ENCODE data around the gene GRIK3.

The GRIK3 gene

DNA sequence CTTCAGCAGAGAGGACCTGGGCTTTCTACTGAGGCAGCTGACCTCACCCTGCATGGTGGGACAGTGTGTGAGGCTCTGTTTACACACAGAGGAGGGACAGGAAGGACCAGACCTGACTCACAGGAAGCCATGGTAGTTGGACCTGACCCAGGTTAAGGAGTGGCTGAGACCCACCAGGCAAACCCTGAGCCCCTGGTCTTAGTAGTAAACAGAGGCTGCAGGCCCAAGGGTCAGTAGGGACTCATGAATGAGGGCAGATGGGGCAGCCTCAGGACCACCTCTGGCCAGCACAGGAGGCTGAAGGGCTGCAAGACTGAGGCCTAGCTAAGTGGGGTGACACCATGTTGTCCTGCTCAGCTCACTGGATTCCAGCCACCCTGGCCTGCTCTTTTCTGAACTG is 273.2 kb downstream of the GRIK3 start:
- no peak overlapping the region for H3K4me3 ChIP-seq (ENCODE audit: low read length)
- TF ChIP-seq ZNF274 (IDR thresholded peaks at IDR 0.05; ENCODE audit: low read depth, low read length): no peak

DNA sequence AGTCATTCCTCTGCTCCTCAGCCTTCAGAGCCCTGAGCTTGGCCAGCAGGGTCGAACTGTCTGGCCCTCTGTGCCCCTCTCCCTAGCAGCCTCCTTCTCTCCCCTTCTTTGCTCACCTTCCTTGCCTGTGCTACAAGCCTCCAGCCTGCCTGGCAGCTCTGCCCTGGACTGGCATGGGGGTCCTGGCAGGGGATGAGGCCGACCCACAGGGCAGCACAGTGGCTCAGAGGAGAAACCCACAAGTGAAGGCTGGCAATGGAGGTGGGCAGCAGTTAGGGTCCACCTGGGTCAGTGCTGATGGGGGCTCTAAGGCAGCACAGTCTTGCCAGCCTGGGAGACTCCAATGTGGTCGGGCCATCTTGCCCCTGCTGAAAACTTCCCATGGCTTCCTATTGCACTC is 274.2 kb downstream of the GRIK3 start:
- no peak overlapping the region for H3K4me3 ChIP-seq (ENCODE audit: low read length)
- no peak for TF ChIP-seq ZNF274 (IDR thresholded peaks at IDR 0.05; ENCODE audit: low read depth, low read length)

DNA sequence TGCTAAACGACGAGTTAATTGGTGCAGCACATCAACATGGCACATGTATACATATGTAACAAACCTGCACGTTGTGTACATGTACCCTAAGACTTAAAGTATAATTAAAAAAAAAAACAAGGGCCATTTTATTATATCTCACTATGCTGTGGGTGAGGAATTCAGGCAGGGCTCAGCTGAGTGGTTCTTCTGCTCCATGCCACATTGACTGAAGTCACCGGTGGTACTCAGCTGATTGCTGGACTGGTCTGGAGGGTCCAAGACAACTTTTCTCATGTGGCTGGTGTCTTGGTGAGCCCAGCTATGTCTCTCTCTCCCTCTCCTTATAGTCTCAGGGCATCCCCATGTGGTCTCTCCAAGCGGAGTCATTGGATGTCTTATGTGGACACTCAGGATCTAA is 275.0 kb downstream of the GRIK3 start:
- H3K4me3 ChIP-seq (ENCODE audit: low read length): no peak overlapping the region
- TF ChIP-seq ZNF274 (IDR thresholded peaks at IDR 0.05; ENCODE audit: low read depth, low read length): no peak

DNA sequence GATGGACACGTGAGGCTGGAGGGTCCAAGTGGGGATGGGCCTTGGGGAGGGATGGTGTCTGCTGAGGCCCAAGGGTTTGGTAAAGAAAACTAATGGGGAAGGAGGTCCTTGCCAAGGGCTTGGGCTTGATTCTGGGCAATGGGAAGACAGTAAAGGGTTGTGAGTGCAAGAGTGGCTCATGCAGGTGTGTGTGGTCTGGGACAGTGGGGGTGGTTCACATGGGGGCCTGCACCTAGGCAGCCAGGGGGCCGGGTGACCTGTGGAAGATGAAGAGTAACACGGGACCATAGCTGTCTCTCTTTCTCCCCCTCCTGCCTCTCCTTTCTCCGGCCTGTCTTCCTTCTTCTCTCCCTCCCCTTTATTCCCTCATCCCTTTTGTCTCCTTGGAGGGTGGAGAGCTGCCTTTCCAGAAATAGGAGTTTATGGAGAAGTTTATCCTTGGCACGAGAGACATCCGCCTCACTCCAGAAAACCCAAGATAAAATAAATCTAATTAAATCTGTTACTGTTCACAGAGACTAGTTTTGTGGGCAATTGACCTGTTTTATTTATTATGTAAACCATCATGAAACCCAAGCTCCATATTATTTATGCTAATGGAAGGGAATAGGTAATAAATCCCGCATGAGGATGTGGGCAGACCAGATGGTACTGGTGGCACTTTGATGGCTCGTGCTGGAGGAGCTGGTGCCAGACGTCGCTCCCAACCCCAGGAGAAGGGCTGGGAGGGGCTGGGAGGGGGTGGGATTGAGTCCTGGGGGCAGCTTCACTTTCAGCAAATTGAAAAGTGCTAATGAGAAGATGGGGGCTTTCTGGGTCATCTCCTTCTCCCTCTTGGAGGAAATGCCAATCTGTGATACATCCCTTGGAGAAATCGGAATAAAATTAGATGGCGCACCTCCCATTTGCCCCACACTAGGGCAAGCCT is 278.7 kb downstream of the GRIK3 start:
- no peak overlapping the region for H3K4me3 ChIP-seq (ENCODE audit: low read length)
- no peak for TF ChIP-seq ZNF274 (IDR thresholded peaks at IDR 0.05; ENCODE audit: low read depth, low read length)

GRCh38 chr1:36754366-36754765 is 279.9 kb downstream of the GRIK3 start:
- H3K4me3 ChIP-seq (ENCODE audit: low read length): no peak overlapping the region
- no peak for TF ChIP-seq ZNF274 (IDR thresholded peaks at IDR 0.05; ENCODE audit: low read depth, low read length)

DNA sequence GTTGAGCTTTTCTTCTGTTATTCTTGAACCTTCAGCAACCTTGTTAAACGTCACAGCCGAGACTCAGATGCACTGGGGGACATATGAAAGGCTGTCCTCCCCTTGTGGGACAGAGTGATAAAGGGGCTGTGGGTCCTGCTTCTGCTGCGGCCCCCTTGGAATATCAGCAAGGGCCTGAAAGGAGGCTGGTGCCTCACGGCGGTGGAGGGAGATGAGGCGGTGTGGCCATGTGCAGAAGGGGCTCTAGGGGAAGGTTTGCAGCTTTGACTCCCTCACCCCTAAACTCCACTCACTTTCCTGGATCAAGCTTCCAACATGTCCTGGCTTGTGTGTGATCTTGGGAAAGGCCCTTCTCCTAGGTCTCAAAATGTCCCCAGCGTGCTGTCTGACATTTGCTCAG is 280.9 kb downstream of the GRIK3 start:
- H3K4me3 ChIP-seq (ENCODE audit: low read length): no peak overlapping the region
- no peak for TF ChIP-seq ZNF274 (IDR thresholded peaks at IDR 0.05; ENCODE audit: low read depth, low read length)

DNA sequence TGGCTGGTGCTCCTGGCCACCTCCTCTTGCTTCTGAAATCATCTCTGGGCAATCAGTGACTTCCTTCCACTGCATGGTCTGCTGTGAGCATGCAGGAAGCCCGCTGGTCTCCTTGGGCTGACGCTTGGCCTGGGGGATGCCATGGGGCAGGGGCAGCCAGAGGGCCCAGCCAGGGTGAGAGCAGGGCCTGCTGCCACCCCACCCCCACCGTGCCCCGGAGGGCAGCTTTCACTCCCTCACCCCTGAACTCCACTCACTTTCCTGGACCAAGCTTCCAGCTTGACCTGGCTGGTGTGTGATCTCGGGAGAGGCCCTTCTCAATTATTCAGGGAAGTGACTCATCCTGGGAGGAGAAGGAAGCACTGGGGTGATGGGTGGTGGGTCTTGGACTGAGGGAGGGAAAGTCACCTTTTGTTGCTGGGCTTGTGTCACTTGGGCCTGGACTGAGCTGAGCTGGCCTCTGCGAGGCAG is 281.4 kb downstream of the GRIK3 start:
- no peak for TF ChIP-seq ZNF274 (IDR thresholded peaks at IDR 0.05; ENCODE audit: low read depth, low read length)
- no peak overlapping the region for H3K4me3 ChIP-seq (ENCODE audit: low read length)

DNA sequence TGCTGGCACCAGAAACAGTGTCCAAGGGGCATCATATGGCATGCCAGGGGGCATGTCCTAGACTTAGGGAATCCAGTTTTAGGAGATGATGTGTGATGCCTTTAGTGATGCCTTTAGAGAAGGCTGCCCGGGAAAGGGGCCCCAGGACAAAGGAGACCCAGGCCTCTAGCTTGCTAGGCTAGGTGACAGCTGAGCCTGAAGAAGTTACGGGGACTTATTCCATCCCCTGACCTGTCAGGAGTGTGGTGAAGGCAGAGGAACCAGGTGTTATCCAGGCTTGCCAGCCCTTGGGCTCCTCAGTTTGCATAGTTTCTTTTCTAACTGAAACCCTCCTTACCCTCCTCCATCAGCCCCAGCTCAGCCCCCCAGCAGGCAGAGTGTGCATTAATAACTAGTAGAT is 281.9 kb downstream of the GRIK3 start:
- no peak for TF ChIP-seq ZNF274 (IDR thresholded peaks at IDR 0.05; ENCODE audit: low read depth, low read length)
- H3K4me3 ChIP-seq (ENCODE audit: low read length): no peak overlapping the region

- H3K4me3 ChIP-seq (ENCODE audit: low read length): no peak overlapping the region
- TF ChIP-seq ZNF274 (IDR thresholded peaks at IDR 0.05; ENCODE audit: low read depth, low read length): no peak
Measured at GRCh38 chr1:36751525-36751924, 282.8 kb downstream of the GRIK3 start.

DNA sequence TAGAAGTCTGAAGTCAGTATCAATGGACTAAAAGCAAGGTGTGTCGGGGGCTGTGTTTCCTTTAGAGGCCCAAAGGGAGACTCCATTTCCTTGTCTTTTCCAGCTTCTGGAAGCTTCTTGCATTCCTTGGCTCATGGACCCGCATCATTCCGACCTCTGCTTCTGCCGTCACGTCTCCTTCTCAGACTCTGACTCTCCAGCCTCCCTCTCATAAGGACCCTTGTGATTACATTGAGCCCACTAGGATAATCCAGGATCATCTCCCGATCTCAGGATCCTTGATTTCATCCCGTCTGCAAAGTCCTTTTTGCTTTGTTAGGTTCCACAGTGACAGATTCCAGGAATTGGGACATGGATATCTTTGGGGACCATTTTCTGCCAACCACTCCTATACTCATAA is 285.8 kb downstream of the GRIK3 start:
- no peak for TF ChIP-seq ZNF274 (IDR thresholded peaks at IDR 0.05; ENCODE audit: low read depth, low read length)
- no peak overlapping the region for H3K4me3 ChIP-seq (ENCODE audit: low read length)

Data from GM08714 (cell line).